Smooth muscle cell (in vitro differentiated cells): ENCODE results near the gene TMEM179B. TPM values are rescaled to one million over a fixed set of nuclear protein-coding genes. Genes with fewer than 3 reads are reported as not detected.

Source experiments
- DNase-seq: peaks from one replicate; lab custom pipeline; 2025; ENCODE audit not compliant: unreplicated experiment; lab: John Stamatoyannopoulos, UW
- H2AFZ ChIP-seq: fragments of 200-600 bp; sonication (generic); 2 replicates; pipeline ENCODE4 v1.6.0; 2016; ENCODE audit warnings: antibody characterized with exemption, low read depth, mild to moderate bottlenecking
- H3F3A ChIP-seq: fragments of 200-600 bp; sonication (generic); 2 replicates; pipeline ENCODE4 v1.6.0; 2017; ENCODE audit warnings: antibody characterized with exemption, low read depth
- H3K27ac ChIP-seq: fragments of 200-600 bp; sonication (generic); 2 replicates; pipeline ENCODE4 v1.5.1; 2016; ENCODE audit warnings: low read depth, mild to moderate bottlenecking
- H3K27me3 ChIP-seq: fragments of 200-600 bp; sonication (generic); 2 replicates; pipeline ENCODE4 v1.6.1; 2016; ENCODE audit warnings: low read depth, mild to moderate bottlenecking
- H3K36me3 ChIP-seq: fragments of 200-600 bp; sonication (generic); 2 replicates; pipeline ENCODE4 v1.5.1; 2016; ENCODE audit warnings: low read depth
- H3K4me1 ChIP-seq: fragments of 200-600 bp; sonication (generic); 2 replicates; pipeline ENCODE4 v1.5.1; 2016; ENCODE audit warnings: low read depth
- H3K4me2 ChIP-seq: fragments of 200-600 bp; sonication (generic); 2 replicates; pipeline ENCODE4 v1.6.0; 2016; ENCODE audit warnings: mild to moderate bottlenecking
- H3K4me3 ChIP-seq: fragments of 200-600 bp; sonication (generic); 2 replicates; pipeline ENCODE4 v1.5.1; 2016; ENCODE audit warnings: mild to moderate bottlenecking
- H3K79me2 ChIP-seq: fragments of 200-600 bp; sonication (generic); 2 replicates; pipeline ENCODE4 v1.6.0; 2016; ENCODE audit warnings: low read depth, mild to moderate bottlenecking
- H3K9ac ChIP-seq: fragments of 200-600 bp; sonication (generic); 2 replicates; pipeline ENCODE4 v1.6.0; 2016; ENCODE audit warnings: low read depth
- H3K9me3 ChIP-seq: fragments of 200-600 bp; sonication (generic); replicated peaks from 2 replicates; pipeline ENCODE4 v1.5.1; 2016; ENCODE audit warnings: low read depth
- H4K20me1 ChIP-seq: fragments of 200-600 bp; sonication (generic); 2 replicates; pipeline ENCODE4 v1.6.0; 2016; ENCODE audit warnings: low read depth
- WGBS: methylation state at CpG from one replicate; pipeline ENCODE4 v1.1.7; 2016; ENCODE audit warnings: low lambda C conversion rate; 5-methylcytosine and 5-hydroxymethylcytosine counted together
- microRNA-seq: library from miRNA; unstranded; fragments of <30 nt; microRNA quantifications from one replicate; pipeline ENCODE4, GENCODE V29; 2016; ENCODE audit warnings: borderline number of aligned reads
- polyA plus RNA-seq: library from polyadenylated mRNA; unstranded; fragments of >200 nt; fragmentation: Nextera tagmentation; extraction: Ambion mirVana; gene quantifications from 2 replicates; pipeline ENCODE4 v1.2.1, GENCODE V29; 2016
- small RNA-seq: library from RNA; depleted of rRNA; stranded (forward); fragments of <200 nt; gene quantifications from one replicate; pipeline ENCODE3, GENCODE V24; 2014
- total RNA-seq: library from RNA; depleted of rRNA; stranded (reverse); fragments of >200 nt; gene quantifications from 2 replicates; pipeline ENCODE4 v1.2.3, GENCODE V29; 2014
- TF ChIP-seq, protein P1 (sequence below): fragments of 200-600 bp; sonication (generic); IDR thresholded peaks from 2 replicates; pipeline ENCODE4 v1.5.1; 2017; ENCODE audit warnings: borderline replicate concordance, mild to moderate bottlenecking, antibody characterized with exemption; ENCODE audit not compliant: insufficient read depth, poor library complexity, severe bottlenecking

The TMEM179B gene
- total and polyA plus RNA-seq, 2 experiments from 2014 or later, result 103 to 113 TPM

DNA sequence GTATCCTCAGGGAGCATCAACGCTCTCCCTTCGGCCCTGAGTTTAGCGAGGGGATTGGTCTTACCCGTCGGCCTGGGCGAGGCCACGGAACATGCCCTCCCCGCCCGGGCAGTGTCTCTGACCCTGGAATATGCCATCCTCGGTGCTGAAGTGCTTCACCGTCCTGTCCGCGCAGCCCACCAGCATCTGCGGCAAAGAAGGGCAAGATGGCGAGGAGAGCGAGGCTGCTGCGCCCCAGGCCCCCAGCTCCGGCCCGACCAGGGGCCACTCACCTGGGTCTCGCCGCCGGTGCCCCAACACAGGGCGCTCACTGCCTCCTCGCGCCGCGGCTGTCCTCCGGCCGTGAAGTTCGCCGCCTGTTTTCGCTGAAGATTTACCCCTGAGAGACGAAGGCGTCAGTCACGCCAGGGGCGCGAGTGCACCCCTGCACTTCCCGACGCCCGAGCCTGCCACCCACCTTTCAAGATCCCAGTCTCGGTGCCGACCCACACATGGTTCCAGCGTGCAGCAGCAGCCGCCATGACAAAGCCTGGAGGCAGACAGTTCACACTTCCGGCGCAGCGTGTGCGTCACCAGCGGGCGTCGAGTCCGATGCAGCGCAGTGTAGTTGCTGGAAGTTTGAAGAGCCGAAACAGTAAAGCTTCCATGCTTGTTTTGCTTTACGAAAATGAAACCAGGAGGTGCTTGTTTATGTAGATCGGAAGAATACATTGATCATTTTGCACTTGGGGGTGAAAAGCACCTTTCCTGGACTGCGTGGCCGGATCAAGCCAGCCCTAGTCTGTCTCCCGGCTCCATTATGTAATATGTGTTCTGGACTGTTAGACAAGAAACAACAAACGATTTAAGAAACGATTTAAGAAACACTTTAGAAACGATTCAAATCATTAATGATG, 52.1 kb downstream of the TMEM179B start, which contains the start of gene WDR74:
TSS of gene WDR74 (minus strand) at position 541 of the 896 bp plus-strand sequence. CDS start at position 521, 20 bp downstream.
- no peaks in the 10 kb centered on the region for H3K36me3 ChIP-seq
- peak within 1 kb of the TSS; percentile 100 for H3K27ac ChIP-seq
- H3K79me2 ChIP-seq, result peaks cover 33% of the 10 kb centered on the region
- peaks cover 11% of the 10 kb centered on the region for H3K4me1 ChIP-seq
- H3K9ac ChIP-seq, result peak within 1 kb of the TSS; percentile 96
- peaks cover 29% of the 10 kb centered on the region for H3F3A ChIP-seq
- TF ChIP-seq, protein P1, sequence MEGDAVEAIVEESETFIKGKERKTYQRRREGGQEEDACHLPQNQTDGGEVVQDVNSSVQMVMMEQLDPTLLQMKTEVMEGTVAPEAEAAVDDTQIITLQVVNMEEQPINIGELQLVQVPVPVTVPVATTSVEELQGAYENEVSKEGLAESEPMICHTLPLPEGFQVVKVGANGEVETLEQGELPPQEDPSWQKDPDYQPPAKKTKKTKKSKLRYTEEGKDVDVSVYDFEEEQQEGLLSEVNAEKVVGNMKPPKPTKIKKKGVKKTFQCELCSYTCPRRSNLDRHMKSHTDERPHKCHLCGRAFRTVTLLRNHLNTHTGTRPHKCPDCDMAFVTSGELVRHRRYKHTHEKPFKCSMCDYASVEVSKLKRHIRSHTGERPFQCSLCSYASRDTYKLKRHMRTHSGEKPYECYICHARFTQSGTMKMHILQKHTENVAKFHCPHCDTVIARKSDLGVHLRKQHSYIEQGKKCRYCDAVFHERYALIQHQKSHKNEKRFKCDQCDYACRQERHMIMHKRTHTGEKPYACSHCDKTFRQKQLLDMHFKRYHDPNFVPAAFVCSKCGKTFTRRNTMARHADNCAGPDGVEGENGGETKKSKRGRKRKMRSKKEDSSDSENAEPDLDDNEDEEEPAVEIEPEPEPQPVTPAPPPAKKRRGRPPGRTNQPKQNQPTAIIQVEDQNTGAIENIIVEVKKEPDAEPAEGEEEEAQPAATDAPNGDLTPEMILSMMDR, result no peak
- peak within 1 kb of the TSS; percentile 87 for H3K4me2 ChIP-seq
- H3K9me3 ChIP-seq, result no peaks in the 10 kb centered on the region
- H4K20me1 ChIP-seq, result no peaks in the 10 kb centered on the region
- peak; percentile 51 for DNase-seq
- 1% methylated on average over 56 of the region's 62 CpGs for WGBS
- H3K4me3 ChIP-seq, result peak within 1 kb of the TSS; percentile 89
- no peaks in the 10 kb centered on the region for H3K27me3 ChIP-seq
- peak within 1 kb of the TSS; percentile 40 for H2AFZ ChIP-seq

Small RNAs within 50 kb of the gene (microRNA-seq; reads per million reads assigned to microRNA genes)
- gene MIR6514 (2.3 reads per million), gene MIR6748 (1.8 reads per million)

Small RNAs within 50 kb of the gene (small RNA-seq; reads per million reads assigned to genes)
- 0.34 reads per million, percentile 9 among the genes with 10 or more reads in this experiment for gene MIR6514
- gene RNU6-118P, result 0.08 reads per million

Other genes starting within 250 kb of the TMEM179B start
Only the 30 nearest of the 31 such genes appear.
- 773 and 864 TPM in 2 replicates for gene EEF1G, start 213.5 kb upstream of the TMEM179B start, total RNA-seq
- gene EEF1G, start 213.5 kb upstream of the TMEM179B start, polyA plus RNA-seq, result 433 and 463 TPM in 2 replicates
- gene TUT1, start 195.9 kb upstream of the TMEM179B start, total RNA-seq, result 3.0 and 5.5 TPM in 2 replicates
- gene TUT1, start 195.9 kb upstream of the TMEM179B start, polyA plus RNA-seq, result 15.9 and 18.6 TPM in 2 replicates
- 57.0 and 65.9 TPM in 2 replicates for gene MTA2, start 185.5 kb upstream of the TMEM179B start, total RNA-seq
- gene MTA2, start 185.5 kb upstream of the TMEM179B start, polyA plus RNA-seq, result 20.5 and 22.7 TPM in 2 replicates
- gene EML3, start 174.6 kb upstream of the TMEM179B start, total RNA-seq, result 20.6 and 35.0 TPM in 2 replicates
- 36.8 and 47.2 TPM in 2 replicates for gene EML3, start 174.6 kb upstream of the TMEM179B start, polyA plus RNA-seq
- 0.63 and 4.0 TPM in 2 replicates for gene ROM1, start 174.1 kb upstream of the TMEM179B start, total RNA-seq
- gene ROM1, start 174.1 kb upstream of the TMEM179B start, polyA plus RNA-seq, result 0.91 and 1.4 TPM in 2 replicates
- gene B3GAT3, start 165.4 kb upstream of the TMEM179B start, total RNA-seq, result 19.3 and 20.0 TPM in 2 replicates
- 66.9 and 73.8 TPM in 2 replicates for gene B3GAT3, start 165.4 kb upstream of the TMEM179B start, polyA plus RNA-seq
- gene GANAB, start 140.8 kb upstream of the TMEM179B start, total RNA-seq, result 176 and 186 TPM in 2 replicates
- gene GANAB, start 140.8 kb upstream of the TMEM179B start, polyA plus RNA-seq, result 194 and 225 TPM in 2 replicates
- gene INTS5, start 134.1 kb upstream of the TMEM179B start, total RNA-seq, result 7.3 and 8.2 TPM in 2 replicates
- 11.9 and 13.2 TPM in 2 replicates for gene INTS5, start 134.1 kb upstream of the TMEM179B start, polyA plus RNA-seq
- gene C11orf98, start 122.2 kb upstream of the TMEM179B start, total RNA-seq, result 54.4 and 68.4 TPM in 2 replicates
- gene C11orf98, start 122.2 kb upstream of the TMEM179B start, polyA plus RNA-seq, result 101 and 114 TPM in 2 replicates
- 1.3 and 4.9 TPM in 2 replicates for gene CSKMT, start 122.1 kb upstream of the TMEM179B start, total RNA-seq
- 1.4 and 9.8 TPM in 2 replicates for gene CSKMT, start 122.1 kb upstream of the TMEM179B start, polyA plus RNA-seq
- 5.5 and 7.7 TPM in 2 replicates for gene UQCC3, start 115.7 kb upstream of the TMEM179B start, total RNA-seq
- 14.4 and 16.7 TPM in 2 replicates for gene UQCC3, start 115.7 kb upstream of the TMEM179B start, polyA plus RNA-seq
- 1.5 and 5.6 TPM in 2 replicates for gene LBHD1, start 115.1 kb upstream of the TMEM179B start, total RNA-seq
- 3.9 and 7.7 TPM in 2 replicates for gene LBHD1, start 115.1 kb upstream of the TMEM179B start, polyA plus RNA-seq
- 52.2 and 58.1 TPM in 2 replicates for gene UBXN1, start 108.3 kb upstream of the TMEM179B start, total RNA-seq
- gene UBXN1, start 108.3 kb upstream of the TMEM179B start, polyA plus RNA-seq, result 73.5 and 78.4 TPM in 2 replicates
- gene LRRN4CL, start 97.9 kb upstream of the TMEM179B start, total RNA-seq, result 0.76 and 1.3 TPM in 2 replicates
- not detected in 2 replicates for gene LRRN4CL, start 97.9 kb upstream of the TMEM179B start, polyA plus RNA-seq
- 76.4 and 79.7 TPM in 2 replicates for gene BSCL2, start 80.0 kb upstream of the TMEM179B start, total RNA-seq
- gene BSCL2, start 80.0 kb upstream of the TMEM179B start, polyA plus RNA-seq, result 115 and 123 TPM in 2 replicates
- gene GNG3, start 79.7 kb upstream of the TMEM179B start, total RNA-seq, result 0.18 TPM in 1 of 2 replicates, not detected in the other
- gene GNG3, start 79.7 kb upstream of the TMEM179B start, polyA plus RNA-seq, result 0.18 and 1.2 TPM in 2 replicates
- 14.3 and 19.4 TPM in 2 replicates for gene HNRNPUL2, start 59.9 kb upstream of the TMEM179B start, total RNA-seq
- gene HNRNPUL2, start 59.9 kb upstream of the TMEM179B start, polyA plus RNA-seq, result 3.6 and 4.5 TPM in 2 replicates
- gene TTC9C, start 58.9 kb upstream of the TMEM179B start, total RNA-seq, result 20.1 and 53.0 TPM in 2 replicates
- gene TTC9C, start 58.9 kb upstream of the TMEM179B start, polyA plus RNA-seq, result 46.9 and 49.3 TPM in 2 replicates
- 3.3 TPM in 2 replicates for gene ZBTB3, start 33.2 kb upstream of the TMEM179B start, total RNA-seq
- gene ZBTB3, start 33.2 kb upstream of the TMEM179B start, polyA plus RNA-seq, result 2.9 and 3.6 TPM in 2 replicates
- 147 and 197 TPM in 2 replicates for gene POLR2G, start 25.8 kb upstream of the TMEM179B start, total RNA-seq
- 192 and 220 TPM in 2 replicates for gene POLR2G, start 25.8 kb upstream of the TMEM179B start, polyA plus RNA-seq
- 10.5 and 11.9 TPM in 2 replicates for gene TAF6L, start 16.0 kb upstream of the TMEM179B start, total RNA-seq
- gene TAF6L, start 16.0 kb upstream of the TMEM179B start, polyA plus RNA-seq, result 18.6 and 27.2 TPM in 2 replicates
- 43.2 and 47.8 TPM in 2 replicates for gene TMEM223, start 4.6 kb downstream of the TMEM179B start, total RNA-seq
- 40.8 and 46.8 TPM in 2 replicates for gene TMEM223, start 4.6 kb downstream of the TMEM179B start, polyA plus RNA-seq
- 33.4 and 35.4 TPM in 2 replicates for gene NXF1, start 18.0 kb downstream of the TMEM179B start, total RNA-seq
- gene NXF1, start 18.0 kb downstream of the TMEM179B start, polyA plus RNA-seq, result 46.5 and 78.8 TPM in 2 replicates
- 44.6 and 52.6 TPM in 2 replicates for gene STX5, start 44.6 kb downstream of the TMEM179B start, total RNA-seq
- 67.9 and 69.0 TPM in 2 replicates for gene STX5, start 44.6 kb downstream of the TMEM179B start, polyA plus RNA-seq
- not detected in 2 replicates for gene TEX54, start 45.4 kb downstream of the TMEM179B start, total RNA-seq
- 1.4 and 3.1 TPM in 2 replicates for gene TEX54, start 45.4 kb downstream of the TMEM179B start, polyA plus RNA-seq
- 19.3 and 36.6 TPM in 2 replicates for gene WDR74, start 52.2 kb downstream of the TMEM179B start, total RNA-seq
- gene WDR74, start 52.2 kb downstream of the TMEM179B start, polyA plus RNA-seq, result 41.3 and 46.1 TPM in 2 replicates
- gene SLC3A2, start 93.5 kb downstream of the TMEM179B start, total RNA-seq, result 181 and 248 TPM in 2 replicates
- gene SLC3A2, start 93.5 kb downstream of the TMEM179B start, polyA plus RNA-seq, result 179 and 291 TPM in 2 replicates
- gene CHRM1, start 134.0 kb downstream of the TMEM179B start, total RNA-seq, result not detected in 2 replicates
- not detected in 2 replicates for gene CHRM1, start 134.0 kb downstream of the TMEM179B start, polyA plus RNA-seq
- not detected in 2 replicates for gene SLC22A6, start 197.6 kb downstream of the TMEM179B start, total RNA-seq
- not detected in 2 replicates for gene SLC22A6, start 197.6 kb downstream of the TMEM179B start, polyA plus RNA-seq
- gene SLC22A8, start 228.4 kb downstream of the TMEM179B start, total RNA-seq, result not detected in 2 replicates
- gene SLC22A8, start 228.4 kb downstream of the TMEM179B start, polyA plus RNA-seq, result not detected in 2 replicates